HCT116 (cell line): Measurements from ENCODE around the gene MPP1.

Source experiments
- POLR2AphosphoS5 ChIP-seq: IDR thresholded peaks from 2 replicates; pipeline ENCODE4 v1.6.1; 2011; ENCODE audit warnings: mild to moderate bottlenecking, low read depth, low read length, moderate library complexity
- SIN3A ChIP-seq: IDR thresholded peaks from 2 replicates; pipeline ENCODE4 v1.6.1; 2012; ENCODE audit warnings: low read depth

GRCh38 chrX:154834562-154834961, 29.3 kb upstream of the MPP1 start, which contains the start of gene SMIM9:
- no peak for TF ChIP-seq SIN3A
- no peak for TF ChIP-seq POLR2AphosphoS5
